ENCODE results near the gene KDM8. TPM values are rescaled to one million over a fixed set of nuclear protein-coding genes. Genes with fewer than 3 reads are reported as not detected.
"Not testable (repeated sequence)": the region's sequence is repeated elsewhere in the genome, so short reads cannot be mapped to it uniquely, and the experiment has no call there.

KDM8 gene
- total RNA-seq, 1 donor from 2014 or later = 15.6 TPM

DNA sequence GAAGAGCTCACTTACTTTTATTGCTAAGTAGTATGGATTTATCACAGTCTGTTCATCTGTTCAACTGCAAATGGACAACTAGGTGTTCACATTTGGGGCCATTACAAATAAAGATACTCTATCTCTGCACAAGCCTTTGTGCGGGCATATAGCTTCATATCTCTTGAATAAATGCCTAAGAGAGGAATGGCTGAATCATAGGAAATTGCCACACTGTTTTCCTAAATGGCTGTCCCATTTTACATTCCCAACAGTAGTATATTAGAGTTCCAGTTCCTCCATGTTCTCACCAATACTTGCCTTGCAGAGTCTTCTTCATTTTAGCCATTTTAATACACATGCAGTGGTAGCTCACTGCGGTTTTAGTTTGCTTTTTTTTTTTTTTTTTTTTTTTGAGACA lies 44.7 kb downstream of the KDM8 start:
- Mint-ChIP-seq H3K36me3 (ENCODE audit: low read depth) (no peaks in the 10 kb centered on the region), H3K4me3 (no peak overlapping the region), H3K27me3 (ENCODE audit: low read depth) (no peaks in the 10 kb centered on the region), H3K27ac (ENCODE audit: unreplicated experiment) (no peak overlapping the region), H3K4me1 (peaks cover 22% of the 10 kb centered on the region), H3K9me3 (no peaks in the 10 kb centered on the region)
- TF ChIP-seq, protein P1, sequence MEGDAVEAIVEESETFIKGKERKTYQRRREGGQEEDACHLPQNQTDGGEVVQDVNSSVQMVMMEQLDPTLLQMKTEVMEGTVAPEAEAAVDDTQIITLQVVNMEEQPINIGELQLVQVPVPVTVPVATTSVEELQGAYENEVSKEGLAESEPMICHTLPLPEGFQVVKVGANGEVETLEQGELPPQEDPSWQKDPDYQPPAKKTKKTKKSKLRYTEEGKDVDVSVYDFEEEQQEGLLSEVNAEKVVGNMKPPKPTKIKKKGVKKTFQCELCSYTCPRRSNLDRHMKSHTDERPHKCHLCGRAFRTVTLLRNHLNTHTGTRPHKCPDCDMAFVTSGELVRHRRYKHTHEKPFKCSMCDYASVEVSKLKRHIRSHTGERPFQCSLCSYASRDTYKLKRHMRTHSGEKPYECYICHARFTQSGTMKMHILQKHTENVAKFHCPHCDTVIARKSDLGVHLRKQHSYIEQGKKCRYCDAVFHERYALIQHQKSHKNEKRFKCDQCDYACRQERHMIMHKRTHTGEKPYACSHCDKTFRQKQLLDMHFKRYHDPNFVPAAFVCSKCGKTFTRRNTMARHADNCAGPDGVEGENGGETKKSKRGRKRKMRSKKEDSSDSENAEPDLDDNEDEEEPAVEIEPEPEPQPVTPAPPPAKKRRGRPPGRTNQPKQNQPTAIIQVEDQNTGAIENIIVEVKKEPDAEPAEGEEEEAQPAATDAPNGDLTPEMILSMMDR (conservative IDR thresholded peaks at IDR 0.05) = no peak
- DNase-seq (ENCODE audit: low read depth, low spot score) = no peak

DNA sequence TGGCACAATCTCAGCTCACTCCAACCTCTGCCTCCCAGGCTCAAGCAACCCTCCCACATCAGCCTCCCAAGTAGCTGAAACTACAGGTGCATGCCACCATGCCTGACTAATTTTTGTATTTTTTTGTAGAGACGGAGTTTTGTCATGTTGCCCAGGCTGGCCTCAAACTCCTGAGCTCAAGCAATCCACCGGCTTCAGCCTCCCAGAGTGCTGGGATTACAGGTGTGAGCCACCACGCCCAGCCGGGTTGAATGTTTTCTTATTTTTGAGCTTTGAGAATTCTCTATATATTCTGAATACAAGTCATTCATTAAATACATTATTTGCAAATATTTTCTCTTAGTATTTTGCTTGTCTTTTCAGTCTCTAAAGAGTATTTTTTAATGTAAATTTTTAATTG lies 45.6 kb downstream of the KDM8 start:
- H3K27me3 Mint-ChIP-seq (ENCODE audit: low read depth); DNase-seq (ENCODE audit: low read depth, low spot score): not testable (repeated sequence)

DNA sequence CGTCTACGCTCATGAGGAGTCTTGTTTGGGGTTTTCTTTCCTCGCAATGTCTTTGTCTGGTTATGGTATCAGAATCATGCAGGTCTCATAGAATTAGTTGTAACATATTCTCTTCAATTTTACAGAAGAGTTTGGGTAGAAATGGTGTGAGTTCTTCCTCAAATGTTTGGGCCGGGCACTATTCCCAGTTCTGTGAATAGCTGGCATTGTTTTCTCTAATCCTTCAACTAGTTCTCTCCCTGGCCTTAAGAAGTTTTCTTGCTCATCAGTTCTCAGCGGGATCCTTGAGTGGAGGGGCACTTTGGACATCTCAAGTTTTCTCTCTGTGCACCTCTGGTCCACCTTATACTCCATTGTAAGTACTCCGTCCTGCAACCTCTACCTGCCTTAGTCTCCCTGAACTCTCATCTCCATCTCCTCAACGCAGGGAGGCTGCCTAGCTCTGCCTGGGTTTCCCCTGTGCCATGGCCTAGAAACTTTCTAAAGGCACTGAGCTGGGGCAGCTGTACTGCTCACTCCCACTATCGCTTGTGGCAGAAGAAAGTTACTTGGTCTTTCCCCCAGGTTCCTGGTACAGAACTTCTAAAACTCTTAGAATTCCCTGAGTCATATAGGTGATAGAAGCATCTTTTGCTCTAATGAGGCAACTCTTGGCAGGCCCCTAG lies 48.3 kb downstream of the KDM8 start:
- Mint-ChIP-seq H3K4me1 (peaks cover 10% of the 10 kb centered on the region), H3K36me3 (ENCODE audit: low read depth) (no peaks in the 10 kb centered on the region), H3K27me3 (ENCODE audit: low read depth) (no peaks in the 10 kb centered on the region), H3K9me3 (no peaks in the 10 kb centered on the region), H3K4me3 (no peak overlapping the region), H3K27ac (ENCODE audit: unreplicated experiment) (no peak overlapping the region)
- no peak for DNase-seq (ENCODE audit: low read depth, low spot score)
- TF ChIP-seq, protein P1 (conservative IDR thresholded peaks at IDR 0.05) = no peak

More for the DNA sequence above, 45.6 kb downstream of the KDM8 start:
- H3K36me3 Mint-ChIP-seq (ENCODE audit: low read depth); H3K4me3 Mint-ChIP-seq; H3K27ac Mint-ChIP-seq (ENCODE audit: unreplicated experiment); H3K9me3 Mint-ChIP-seq: not testable (repeated sequence)
- H3K4me1 Mint-ChIP-seq = peaks cover 14% of the 10 kb centered on the region

DNA sequence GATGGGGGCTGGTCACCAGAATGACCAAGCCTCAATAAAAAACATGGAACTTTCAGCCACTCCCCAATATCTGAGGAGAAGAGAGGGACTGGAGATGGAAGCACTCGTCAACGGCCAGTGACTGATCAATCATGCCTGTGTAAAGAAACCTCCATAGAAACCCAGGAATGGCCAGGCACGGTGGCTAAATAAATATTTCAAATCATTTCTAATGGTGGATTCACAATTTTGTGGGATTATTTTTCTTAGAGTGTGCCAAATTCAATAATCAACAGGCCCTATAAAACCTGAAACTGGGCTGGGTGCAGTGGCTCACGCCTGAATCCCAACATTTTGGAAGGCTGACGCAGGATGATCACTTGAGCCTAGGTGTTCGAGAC lies 48.9 kb downstream of the KDM8 start:
- Mint-ChIP-seq H3K27ac (ENCODE audit: unreplicated experiment) (no peak overlapping the region), H3K4me1 (peaks cover 10% of the 10 kb centered on the region), H3K4me3 (no peak overlapping the region), H3K9me3 (no peaks in the 10 kb centered on the region), H3K27me3 (ENCODE audit: low read depth) (no peaks in the 10 kb centered on the region), H3K36me3 (ENCODE audit: low read depth) (no peaks in the 10 kb centered on the region)
- TF ChIP-seq, protein P1 (conservative IDR thresholded peaks at IDR 0.05) = no peak
- no peak for DNase-seq (ENCODE audit: low read depth, low spot score)

DNA sequence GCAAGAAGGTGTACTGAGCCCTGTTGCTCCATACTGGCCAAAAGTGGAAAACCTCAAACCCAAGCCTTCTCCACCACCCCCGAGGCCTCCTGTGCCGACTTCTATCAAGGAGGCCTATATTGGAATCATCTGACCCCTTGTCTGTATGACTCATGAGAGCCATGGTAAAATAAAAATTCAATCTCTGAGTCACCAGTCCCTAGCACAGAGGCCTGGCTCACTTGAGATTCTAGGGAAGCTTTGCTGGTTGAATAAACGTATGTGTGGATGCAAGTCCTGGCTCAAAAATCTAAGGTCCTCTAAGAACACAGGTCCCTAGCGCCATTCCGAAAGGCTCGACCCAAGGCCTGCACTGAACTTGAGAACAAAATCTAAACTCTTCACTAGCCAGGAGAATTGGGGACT lies 50.2 kb downstream of the KDM8 start:
- no peaks in the 10 kb centered on the region for H3K27me3 Mint-ChIP-seq (ENCODE audit: low read depth)
- H3K4me1 Mint-ChIP-seq = peaks cover 10% of the 10 kb centered on the region
- no peaks in the 10 kb centered on the region for H3K9me3 Mint-ChIP-seq
- H3K27ac Mint-ChIP-seq (ENCODE audit: unreplicated experiment) = no peak overlapping the region
- H3K4me3 Mint-ChIP-seq = no peak overlapping the region
- no peaks in the 10 kb centered on the region for H3K36me3 Mint-ChIP-seq (ENCODE audit: low read depth)
- TF ChIP-seq, protein P1 (conservative IDR thresholded peaks at IDR 0.05) = no peak
- no peak for DNase-seq (ENCODE audit: low read depth, low spot score)

DNA sequence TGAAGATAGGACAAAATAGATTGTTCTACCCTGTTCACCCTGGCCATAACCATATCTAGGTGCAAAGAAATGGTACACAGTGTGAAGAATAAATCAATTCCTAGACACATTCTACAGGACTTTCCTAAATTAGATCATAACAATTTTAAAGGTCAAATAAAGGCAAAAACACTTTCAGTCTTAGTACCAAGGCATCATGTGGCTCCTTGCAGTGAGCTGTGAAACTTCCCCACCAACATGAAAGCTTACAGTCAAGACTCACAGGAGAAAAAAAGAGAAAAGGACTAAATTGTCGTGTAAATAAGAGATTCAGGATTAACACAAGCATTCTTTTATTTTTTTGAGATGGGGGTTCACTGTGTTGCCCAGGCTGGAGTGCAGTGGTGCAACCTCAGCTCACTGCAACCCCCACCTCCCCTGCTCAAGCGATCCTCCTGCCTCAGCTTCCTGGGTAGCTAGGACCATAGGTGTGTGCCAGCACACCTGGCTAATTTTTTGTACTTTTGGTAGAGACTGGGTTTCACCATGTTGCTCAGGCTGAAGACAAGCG lies 51.0 kb downstream of the KDM8 start:
- Mint-ChIP-seq H3K27ac (ENCODE audit: unreplicated experiment) (no peak overlapping the region), H3K4me1 (peaks cover 14% of the 10 kb centered on the region), H3K27me3 (ENCODE audit: low read depth) (no peaks in the 10 kb centered on the region), H3K9me3 (no peaks in the 10 kb centered on the region), H3K4me3 (no peak overlapping the region), H3K36me3 (ENCODE audit: low read depth) (no peaks in the 10 kb centered on the region)
- TF ChIP-seq, protein P1 (conservative IDR thresholded peaks at IDR 0.05) = no peak
- no peak for DNase-seq (ENCODE audit: low read depth, low spot score)
